Subcutaneous abdominal adipose tissue (tissue), 5 donors: ENCODE measurements around the gene IL4I1.

Source experiments
- H3K27ac ChIP-seq: one replicate; pipeline ENCODE4 v1.7.0; 2013; ENCODE audit warnings: low read depth, mild to moderate bottlenecking, inconsistent platforms, low read length, moderate library complexity
- H3K27me3 ChIP-seq, 5 donors: one replicate each; pipeline ENCODE4 v1.7.0; 2013; ENCODE audit warnings: low read length in 5 of 5, inconsistent platforms in 1 of 5; ENCODE audit not compliant: control insufficient read depth in 5 of 5, insufficient read depth in 4 of 5
- H3K36me3 ChIP-seq, 5 donors: one replicate each; pipeline ENCODE4 v1.7.0; 2013; ENCODE audit warnings: low read length in 5 of 5; ENCODE audit not compliant: control insufficient read depth in 5 of 5, insufficient read depth in 5 of 5
- H3K4me1 ChIP-seq, 5 donors: one replicate each; pipeline ENCODE4 v1.7.0; 2013; ENCODE audit warnings: low read length in 5 of 5, mild to moderate bottlenecking in 3 of 5, moderate library complexity in 1 of 5; ENCODE audit not compliant: control insufficient read depth in 5 of 5, insufficient read depth in 5 of 5
- H3K4me3 ChIP-seq, 5 donors: one replicate each; pipeline ENCODE4 v1.7.0; 2013; ENCODE audit warnings: low read length in 5 of 5, low read depth in 1 of 5
- H3K9ac ChIP-seq, 5 donors: one replicate each; pipeline ENCODE4 v1.7.0; 2013; ENCODE audit warnings: low read length in 5 of 5, mild to moderate bottlenecking in 4 of 5, moderate library complexity in 3 of 5
- H3K9me3 ChIP-seq, 5 donors: one replicate each; pipeline ENCODE4 v1.7.0; 2013; ENCODE audit warnings: low read length in 5 of 5; ENCODE audit not compliant: control insufficient read depth in 5 of 5
- donor health status: healthy.
- donor health status: healthy.
- donor health status: healthy.
- donor health status: healthy.
- donor health status: healthy.

The IL4I1 gene

DNA sequence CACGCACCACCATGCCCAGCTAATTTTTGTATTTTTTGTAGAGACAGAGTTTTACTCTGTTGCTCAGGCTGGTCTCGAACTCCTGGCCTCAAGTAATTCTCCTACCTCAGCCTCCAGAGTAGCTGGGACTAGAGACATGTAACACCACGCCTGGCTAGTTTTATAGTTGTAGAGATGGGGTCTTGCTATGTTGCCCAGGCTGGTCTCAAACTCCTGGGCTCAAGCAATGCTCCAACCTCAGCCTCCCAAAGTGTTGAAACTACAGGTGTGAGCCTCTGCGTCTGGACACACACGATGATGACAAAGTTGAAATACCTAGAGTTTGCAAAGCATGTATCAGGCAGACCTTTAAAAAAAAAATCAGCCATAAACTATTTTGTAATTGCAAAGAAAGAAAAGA, 50.3 kb downstream of the IL4I1 start:
- H3K9ac ChIP-seq = no peak overlapping the region

DNA sequence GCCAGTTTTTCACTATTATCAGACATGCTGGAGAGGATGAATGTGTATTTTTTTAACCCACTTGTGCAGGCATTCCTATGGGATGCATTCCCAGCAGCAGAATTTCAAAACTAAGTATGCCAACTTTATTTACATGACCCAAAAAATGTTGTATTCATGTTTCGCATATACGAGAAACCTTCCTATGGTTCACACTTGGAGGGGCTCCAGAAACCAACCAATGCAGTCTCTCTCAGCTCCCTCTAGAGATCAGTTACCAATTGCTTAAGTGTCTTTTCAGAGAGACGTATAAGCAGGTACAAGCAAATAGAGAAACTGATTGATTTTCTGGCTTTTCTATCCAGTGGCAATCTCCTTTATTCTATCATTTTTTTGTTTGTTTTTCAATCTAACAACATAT, 51.3 kb downstream of the IL4I1 start:
- H3K27ac ChIP-seq = no peak overlapping the region
- H3K4me3 ChIP-seq = no peak overlapping the region
- peaks cover 0 to 5% (median 0%) of the 10 kb centered on the region in 5 donors for H3K36me3 ChIP-seq
- H3K9ac ChIP-seq = no peak overlapping the region
- H3K9me3 ChIP-seq = peaks cover 0 to 7% (median 3%) of the 10 kb centered on the region in 5 donors
- peaks cover 0 to 7% (median 5%) of the 10 kb centered on the region in 5 donors for H3K4me1 ChIP-seq
- no peaks in the 10 kb centered on the region for H3K27me3 ChIP-seq

More for the DNA sequence above, 50.3 kb downstream of the IL4I1 start:
- Histone ChIP-seq H3K27me3 (no peaks in the 10 kb centered on the region), H3K4me3 (no peak overlapping the region), H3K9me3 (peaks cover 0 to 7% (median 3%) of the 10 kb centered on the region in 5 donors), H3K36me3 (no peaks in the 10 kb centered on the region), H3K4me1 (peaks cover 0 to 12% (median 5%) of the 10 kb centered on the region in 5 donors), H3K27ac (no peak overlapping the region)

DNA sequence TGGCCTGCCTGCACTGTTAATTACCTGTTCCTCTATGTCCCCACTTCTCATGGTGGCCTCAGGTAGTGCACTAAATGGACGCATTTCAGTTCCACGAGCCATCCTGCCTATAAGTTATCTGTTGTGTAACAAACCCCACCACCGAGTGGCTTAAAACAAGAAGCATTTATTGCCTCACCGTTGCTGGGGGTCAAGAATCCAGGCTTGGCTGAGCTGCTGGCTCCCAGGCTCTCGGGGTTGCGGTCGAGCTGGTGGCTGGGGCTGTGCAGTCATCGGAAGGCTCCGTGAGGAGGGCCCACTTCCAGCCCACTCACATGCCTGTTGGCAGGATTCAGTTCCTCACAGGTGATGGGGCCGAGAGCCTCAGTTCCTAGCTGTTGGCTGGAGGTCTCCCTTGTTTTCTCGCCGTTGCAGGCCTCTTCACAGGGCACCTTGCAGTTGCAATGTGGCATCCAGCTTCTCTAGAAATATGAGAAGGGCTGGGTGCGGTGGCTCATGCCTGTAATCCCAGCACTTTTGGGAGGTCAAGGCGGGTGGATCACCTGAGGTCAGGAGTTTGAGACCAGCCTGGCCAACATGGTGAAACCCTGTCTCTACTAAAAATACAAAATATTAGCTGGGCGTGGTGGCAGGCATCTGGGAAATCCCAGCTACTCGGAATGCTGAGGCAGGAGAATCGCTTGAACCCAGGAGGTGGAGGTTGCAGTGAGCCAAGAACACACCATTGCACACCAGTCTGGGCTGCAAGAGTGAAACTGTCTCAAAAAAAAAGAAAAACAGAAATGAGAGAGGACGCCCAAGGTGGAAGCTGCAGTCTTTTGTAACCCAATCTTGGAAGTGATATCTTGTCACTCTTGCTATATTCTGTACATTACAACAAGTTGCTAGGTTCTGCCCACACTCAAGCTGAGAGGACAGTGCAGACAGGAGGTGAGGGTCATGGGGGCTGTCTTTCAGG, 52.3 kb downstream of the IL4I1 start:
- no peak overlapping the region for H3K27ac ChIP-seq

DNA sequence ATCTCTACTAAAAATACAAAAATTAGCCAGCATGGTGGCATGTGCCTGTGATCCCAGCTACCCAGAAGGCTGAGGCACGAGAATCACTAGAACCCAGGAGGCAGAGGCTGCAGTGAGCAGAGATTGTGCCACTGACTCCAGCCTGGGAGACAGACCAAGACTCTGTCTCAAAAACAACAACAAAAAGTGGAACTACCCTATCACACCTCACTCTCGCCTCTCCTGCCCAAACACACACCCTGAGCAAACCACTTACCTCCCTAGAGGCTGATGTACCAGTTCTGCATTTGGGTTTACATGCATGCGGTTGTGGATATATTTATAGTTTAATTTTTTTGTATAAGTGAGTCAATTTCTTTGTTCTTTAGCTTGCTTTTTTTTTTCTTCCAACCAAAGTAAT, 53.4 kb downstream of the IL4I1 start:
- no peaks in the 10 kb centered on the region for H3K4me1 ChIP-seq
- no peak overlapping the region for H3K27ac ChIP-seq
- H3K9ac ChIP-seq = no peak overlapping the region
- no peaks in the 10 kb centered on the region for H3K9me3 ChIP-seq
- H3K27me3 ChIP-seq = no peaks in the 10 kb centered on the region
- H3K36me3 ChIP-seq = peaks cover 0 to 24% (median 16%) of the 10 kb centered on the region in 5 donors
- no peak overlapping the region for H3K4me3 ChIP-seq

More for the DNA sequence above, 52.3 kb downstream of the IL4I1 start:
- no peaks in the 10 kb centered on the region for H3K4me1 ChIP-seq
- peaks cover 0 to 5% (median under 1%) of the 10 kb centered on the region in 5 donors for H3K9me3 ChIP-seq
- no peak overlapping the region for H3K9ac ChIP-seq
- no peak overlapping the region for H3K4me3 ChIP-seq
- peaks cover 0 to 13% (median 6%) of the 10 kb centered on the region in 5 donors for H3K36me3 ChIP-seq
- H3K27me3 ChIP-seq = no peaks in the 10 kb centered on the region

DNA sequence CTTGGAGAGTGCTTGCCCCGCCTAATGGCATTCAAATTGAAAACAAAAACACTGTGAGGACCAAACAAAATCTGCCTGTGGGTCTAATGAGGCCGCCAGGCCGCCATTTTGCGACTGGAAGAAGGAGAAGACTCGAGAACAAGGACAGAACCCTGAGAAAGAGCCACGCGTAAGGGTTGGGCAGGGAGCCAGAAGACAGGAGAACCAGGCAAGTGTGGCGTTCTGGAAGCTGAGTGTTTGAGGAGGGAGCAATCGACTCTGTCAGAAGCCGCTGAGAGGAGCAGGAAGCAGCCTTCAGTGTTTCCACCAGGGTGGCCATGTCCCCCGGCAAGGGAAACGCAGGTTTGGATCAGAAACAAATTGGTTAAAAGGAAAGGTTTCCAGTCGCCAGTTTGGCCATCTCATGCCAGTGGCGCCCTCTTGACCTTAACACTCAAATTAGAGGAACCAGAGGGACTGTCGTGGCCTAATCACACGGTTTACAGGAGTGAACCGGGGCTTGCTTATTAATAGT, 55.9 kb downstream of the IL4I1 start:
- H3K4me3 ChIP-seq = no peak overlapping the region

DNA sequence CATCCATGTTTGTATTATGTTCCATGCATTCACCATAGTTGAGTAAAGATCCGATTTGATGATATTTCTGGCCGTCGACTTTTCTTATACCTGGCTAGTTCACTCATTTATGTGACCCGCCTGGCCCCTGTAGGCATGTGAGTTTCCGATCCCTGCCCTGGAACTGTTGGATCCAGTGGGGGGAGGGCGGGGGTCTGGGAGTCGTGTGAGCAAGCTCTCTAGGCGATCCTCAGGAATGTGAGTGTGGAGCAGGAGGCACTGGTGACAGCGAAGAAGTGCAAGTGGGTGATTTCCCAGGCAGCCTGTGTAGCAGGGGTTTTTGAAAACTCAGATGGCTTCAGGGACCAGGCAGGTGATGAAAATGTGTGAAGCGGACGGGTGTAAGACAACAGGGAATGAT, 56.4 kb downstream of the IL4I1 start:
- H3K27me3 ChIP-seq = no peaks in the 10 kb centered on the region
- H3K4me3 ChIP-seq = no peak overlapping the region
- peaks cover 0 to 3% (median 0%) of the 10 kb centered on the region in 5 donors for H3K4me1 ChIP-seq
- no peaks in the 10 kb centered on the region for H3K9me3 ChIP-seq
- no peak overlapping the region for H3K27ac ChIP-seq
- H3K36me3 ChIP-seq = peaks cover 0 to 51% (median 45%) of the 10 kb centered on the region in 5 donors
- no peak overlapping the region for H3K9ac ChIP-seq

More for the DNA sequence above, 55.9 kb downstream of the IL4I1 start:
- Histone ChIP-seq H3K27ac (no peak overlapping the region), H3K27me3 (no peaks in the 10 kb centered on the region), H3K4me1 (peaks cover 0 to 3% (median 0%) of the 10 kb centered on the region in 5 donors), H3K9ac (no peak overlapping the region), H3K36me3 (peaks cover 0 to 47% (median 40%) of the 10 kb centered on the region in 5 donors), H3K9me3 (no peaks in the 10 kb centered on the region)

DNA sequence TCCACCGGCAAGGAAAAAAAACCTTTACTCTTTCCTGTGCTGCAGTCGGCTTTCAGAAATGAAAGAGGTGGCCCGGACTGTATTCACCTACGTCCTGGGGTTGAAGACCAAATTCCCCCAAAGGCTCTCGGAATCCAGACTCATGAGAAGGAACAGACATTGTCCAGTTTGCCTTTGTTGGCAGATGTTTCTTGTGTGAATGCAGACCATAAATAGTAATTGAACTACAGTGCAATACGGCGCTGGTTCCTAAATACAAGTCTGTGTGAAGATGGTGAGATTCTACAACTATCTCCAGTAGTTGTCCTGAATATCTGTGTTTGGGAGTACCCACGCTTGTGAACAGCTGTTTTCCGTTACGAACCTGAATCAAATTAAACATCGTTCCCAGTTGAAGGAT, 57.0 kb downstream of the IL4I1 start:
- Histone ChIP-seq H3K9me3 (no peaks in the 10 kb centered on the region), H3K4me1 (peaks cover 0 to 3% (median 0%) of the 10 kb centered on the region in 5 donors), H3K27ac (no peak overlapping the region)

More for the DNA sequence above, 57.0 kb downstream of the IL4I1 start:
- peaks cover 0 to 57% (median 51%) of the 10 kb centered on the region in 5 donors for H3K36me3 ChIP-seq
- H3K9ac ChIP-seq = no peak overlapping the region
- H3K4me3 ChIP-seq = no peak overlapping the region
- H3K27me3 ChIP-seq = no peaks in the 10 kb centered on the region
